HepG2 (cell line): ENCODE measurements around the gene CMTM3. TPM values are rescaled to one million over a fixed set of nuclear protein-coding genes. Genes with fewer than 3 reads are reported as not detected.

ENCODE experiments used
- ATAC-seq: fragments of 200-7000 bp; cut with Tn5 transposase; 3 replicates; pipeline ENCODE4 v1.9.1; 2020; ENCODE audit warnings: mild to moderate bottlenecking, moderate library complexity
- BruUV-seq: library from RNA; stranded (reverse); fragments of 400-500 nt; replicated peaks from 2 replicates; lab custom pipeline; 2021; lab: Mats Ljungman, UMichigan
- CTCF ChIA-PET: fragments of 300-600 bp; formaldehyde crosslinking; extraction: SDS; loops from one replicate; lab custom pipeline; 2021; ENCODE audit warnings: low total read pairs, inconsistent platforms, low intra/inter-chr PET ratio; lab: Yijun Ruan, JAX
- POLR2A ChIA-PET: fragments of 350-600 bp; sonication (Branson Sonifier 250); formaldehyde crosslinking; loops from one replicate; lab custom pipeline; 2020; ENCODE audit warnings: antibody characterized with exemption, inconsistent platforms; lab: Yijun Ruan, JAX
- DNase-seq: peaks from one replicate; pipeline ENCODE4 v3.0.0-alpha.2; 2015; ENCODE audit warnings: low spot score
- FAIRE-seq: peaks from 3 replicates; lab custom pipeline; 2011; peaks lifted over from hg19 to GRCh38; lab: Jason Lieb, UNC
- H2AFZ ChIP-seq: one replicate; pipeline ENCODE4 v1.6.1; 2011; ENCODE audit warnings: low read length, inconsistent platforms
- H3K27ac ChIP-seq: fragments of 300-600 bp; 3 replicates; pipeline ENCODE4 v1.8.0; 2011; ENCODE audit warnings: mixed run types, mild to moderate bottlenecking, mixed read lengths, low read length, inconsistent platforms; ENCODE audit not compliant: insufficient read depth; ENCODE audit errors: extremely low read length
- H3K27me3 ChIP-seq, 2 experiments: fragments of 200-600 bp in 1 of 2; 2 replicates in 1 of 2; 3 replicates in 1 of 2; pipeline versions ENCODE4 v1.6.0 to v1.8.0; 2011; ENCODE audit warnings: low read length in 2 of 2, mild to moderate bottlenecking in 2 of 2, moderate library complexity in 2 of 2, inconsistent platforms in 1 of 2; ENCODE audit not compliant: insufficient read depth in 2 of 2, control insufficient read depth in 1 of 2
- H3K36me3 ChIP-seq, 2 experiments: fragments of 200-600 bp in 1 of 2; replicated peaks in 1 of 2; 2 replicates in 1 of 2; 3 replicates in 1 of 2; pipeline versions ENCODE4 v1.5.1 to v1.8.0; 2011; ENCODE audit warnings: low read length in 2 of 2, inconsistent platforms in 1 of 2; ENCODE audit not compliant: insufficient read depth in 2 of 2, control insufficient read depth in 1 of 2
- H3K4me1 ChIP-seq: 2 replicates; pipeline ENCODE4 v1.5.1; 2012; ENCODE audit warnings: low read length, inconsistent platforms; ENCODE audit not compliant: insufficient read depth
- H3K4me2 ChIP-seq: 2 replicates; pipeline ENCODE4 v1.6.0; 2011; ENCODE audit warnings: low read depth, low read length, inconsistent platforms
- H3K4me3 ChIP-seq, 3 experiments: fragments of 200-600 bp in 1 of 3; sonication (generic), shearing (Covaris generic) in 1 of 3; replicated peaks in 1 of 3; 2 replicates each; pipeline ENCODE4 v1.5.1; 2011 to 2016; ENCODE audit warnings: low read length in 3 of 3, inconsistent platforms in 2 of 3, low read depth in 2 of 3, mild to moderate bottlenecking in 2 of 3, control low read depth in 1 of 3, mixed read lengths in 1 of 3; ENCODE audit not compliant: insufficient read depth in 1 of 3
- H3K79me2 ChIP-seq: one replicate; pipeline ENCODE4 v1.6.1; 2011; ENCODE audit warnings: low read length, inconsistent platforms; ENCODE audit not compliant: insufficient read depth
- H3K9ac ChIP-seq: 2 replicates; pipeline ENCODE4 v1.6.0; 2011; ENCODE audit warnings: mild to moderate bottlenecking, low read depth, low read length, inconsistent platforms; ENCODE audit not compliant: insufficient read depth
- H3K9me3 ChIP-seq: 2 replicates; pipeline ENCODE4 v1.5.1; 2012; ENCODE audit warnings: mild to moderate bottlenecking, low read length
- H4K20me1 ChIP-seq: 2 replicates; pipeline ENCODE4 v1.6.0; 2011; ENCODE audit warnings: inconsistent platforms, mild to moderate bottlenecking, low read length, moderate library complexity; ENCODE audit not compliant: insufficient read depth
- CEBPB ChIP-seq: IDR thresholded peaks from 2 replicates; pipeline ENCODE4 v1.6.1; 2011; ENCODE audit warnings: low read depth, low read length, improper control_type of control experiment, borderline replicate concordance
- KLF16 ChIP-seq, 2 experiments: sonication (generic) in 1 of 2; formaldehyde crosslinking in 1 of 2; IDR thresholded peaks; 2 replicates each; pipeline versions ENCODE4 v1.6.1 to v1.8.0; 2016 to 2023; ENCODE audit warnings: missing genetic modification reagents in 2 of 2, missing compliant biosample characterization in 1 of 2
- MXI1 ChIP-seq: IDR thresholded peaks from 3 replicates; pipeline ENCODE4 v1.6.1; 2012; ENCODE audit warnings: low read depth, low read length, inconsistent platforms, borderline replicate concordance
- NCOR1 ChIP-seq: fragments of 200-600 bp; sonication (generic); IDR thresholded peaks from 2 replicates; pipeline ENCODE4 v1.7.0; 2017; ENCODE audit warnings: antibody characterized with exemption, low read length, borderline replicate concordance
- TRIM24 ChIP-seq: sonication (generic); formaldehyde crosslinking; IDR thresholded peaks from 2 replicates; pipeline ENCODE4 v1.8.0; 2022; ENCODE audit warnings: mild to moderate bottlenecking, missing genetic modification reagents
- ZNF282 ChIP-seq: fragments of 450-650 bp; IDR thresholded peaks from 2 replicates; pipeline ENCODE4 v1.6.1; 2018; ENCODE audit not compliant: partially characterized antibody
- ZNF326 ChIP-seq: sonication (generic); formaldehyde crosslinking; IDR thresholded peaks from 2 replicates; pipeline ENCODE4 v1.4.0; 2020; ENCODE audit warnings: missing genetic modification reagents, borderline replicate concordance
- ZNF607 ChIP-seq: sonication (generic); formaldehyde crosslinking; IDR thresholded peaks from 2 replicates; pipeline ENCODE4 v1.5.1; 2020; ENCODE audit warnings: missing genetic modification reagents, mild to moderate bottlenecking, borderline replicate concordance
- ZNF790 ChIP-seq: sonication (generic); formaldehyde crosslinking; IDR thresholded peaks from 2 replicates; pipeline ENCODE4 v1.8.0; 2022; ENCODE audit warnings: missing genetic modification reagents, mild to moderate bottlenecking, borderline replicate concordance
- WGBS: methylation state at CpG from one replicate; pipeline ENCODE4 v1.1.6; 2017; ENCODE audit warnings: low lambda C conversion rate; 5-methylcytosine and 5-hydroxymethylcytosine counted together
- in situ Hi-C: cut with HindIII; loops from 2 replicates; pipeline ENCODE4 v1.10.0; 2017; ENCODE audit warnings: low pct_unique_long_range_greater_than_20kb; ENCODE audit not compliant: extremely low pct_ligation_motif_present
- intact Hi-C: fragments of 100-400 bp; cut with micrococcal nuclease; formaldehyde crosslinking; loops from one replicate; pipeline ENCODE4 v1.10.0; 2022; ENCODE audit not compliant: unreplicated experiment
- polyA plus RNA-seq, 8 experiments: library from polyadenylated mRNA; depleted of rRNA in 3 of 8; stranded (reverse) in 7 of 8; unstranded in 1 of 8; fragments of >200 nt; fragmentation: Illumina TruSeq in 4 of 8; extraction: Trizol in 4 of 8; gene quantifications; 2 replicates each; pipeline versions ENCODE4 v1.2.1 to v1.2.3, GENCODE V29; 2011 to 2016; ENCODE audit warnings: low read depth in 4 of 8, missing spikeins in 1 of 8, mixed read lengths in 1 of 8; ENCODE audit not compliant: insufficient read depth in 1 of 8
- total RNA-seq, 5 experiments: library from RNA; depleted of rRNA; stranded (reverse); fragments of >200 nt; fragmentation: Illumina TruSeq; extraction: Trizol; gene quantifications; 2 replicates each; pipeline ENCODE4 v1.2.3, GENCODE V29; 2016; ENCODE audit warnings: low read depth in 1 of 5
- TF ChIP-seq, protein P1 (sequence below): sonication (generic); formaldehyde crosslinking; IDR thresholded peaks from 2 replicates; pipeline ENCODE4 v1.4.0; 2020; ENCODE audit warnings: missing genetic modification reagents
- TF ChIP-seq, protein P2 (sequence below): sonication (generic); formaldehyde crosslinking; IDR thresholded peaks from 2 replicates; pipeline ENCODE4 v1.9.0; 2022; ENCODE audit warnings: low read depth, missing genetic modification reagents

CMTM3 gene
- total and polyA plus RNA-seq, 2 of the 13 experiments (the other 11 are each of a cell fraction or from before 2014, with no cell fraction given), result 29.2 to 48.7 TPM

DNA sequence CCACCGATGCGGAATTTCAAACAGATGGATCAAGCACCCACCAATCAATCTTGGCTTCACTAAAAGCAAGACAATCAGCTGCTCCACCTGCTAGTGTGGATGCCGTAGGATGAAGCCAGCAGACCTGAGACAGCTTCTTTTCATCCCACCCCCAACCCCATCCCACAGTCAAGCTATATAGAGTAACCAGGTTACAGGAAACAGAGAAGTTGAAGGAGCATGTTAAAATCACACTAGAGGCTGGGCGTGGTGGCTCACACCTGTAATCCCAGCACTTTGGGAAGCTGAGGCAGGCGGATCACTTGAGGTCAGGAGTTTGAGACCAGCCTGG is 54.3 kb downstream of the CMTM3 start:
- FAIRE-seq (no peak), ATAC-seq (no peak), DNase-seq (no peak)
- Histone ChIP-seq H3K27me3 (no peaks in the 10 kb centered on the region), H3K79me2 (no peaks in the 10 kb centered on the region), H3K4me3 (no peak overlapping the region), H3K9me3 (no peaks in the 10 kb centered on the region), H3K27ac (no peak overlapping the region), H3K36me3 (no peaks in the 10 kb centered on the region), H3K4me2 (no peak overlapping the region), H3K4me1 (peaks cover 37% of the 10 kb centered on the region), H2AFZ (no peak overlapping the region), H3K9ac (no peak overlapping the region), H4K20me1 (no peaks in the 10 kb centered on the region)
- 97% methylated on average over 5 of the region's 5 CpGs for WGBS
- intact Hi-C loops (no loop called here), in situ Hi-C loops (no loop called here)
- no TSS peak for BruUV-seq
- TF ChIP-seq ZNF326 (CRISPR knock-in tag), result no peak
- TF ChIP-seq ZNF790 (CRISPR knock-in tag), result no peak
- no peak for TF ChIP-seq TRIM24 (CRISPR knock-in tag)
- TF ChIP-seq, protein P1, sequence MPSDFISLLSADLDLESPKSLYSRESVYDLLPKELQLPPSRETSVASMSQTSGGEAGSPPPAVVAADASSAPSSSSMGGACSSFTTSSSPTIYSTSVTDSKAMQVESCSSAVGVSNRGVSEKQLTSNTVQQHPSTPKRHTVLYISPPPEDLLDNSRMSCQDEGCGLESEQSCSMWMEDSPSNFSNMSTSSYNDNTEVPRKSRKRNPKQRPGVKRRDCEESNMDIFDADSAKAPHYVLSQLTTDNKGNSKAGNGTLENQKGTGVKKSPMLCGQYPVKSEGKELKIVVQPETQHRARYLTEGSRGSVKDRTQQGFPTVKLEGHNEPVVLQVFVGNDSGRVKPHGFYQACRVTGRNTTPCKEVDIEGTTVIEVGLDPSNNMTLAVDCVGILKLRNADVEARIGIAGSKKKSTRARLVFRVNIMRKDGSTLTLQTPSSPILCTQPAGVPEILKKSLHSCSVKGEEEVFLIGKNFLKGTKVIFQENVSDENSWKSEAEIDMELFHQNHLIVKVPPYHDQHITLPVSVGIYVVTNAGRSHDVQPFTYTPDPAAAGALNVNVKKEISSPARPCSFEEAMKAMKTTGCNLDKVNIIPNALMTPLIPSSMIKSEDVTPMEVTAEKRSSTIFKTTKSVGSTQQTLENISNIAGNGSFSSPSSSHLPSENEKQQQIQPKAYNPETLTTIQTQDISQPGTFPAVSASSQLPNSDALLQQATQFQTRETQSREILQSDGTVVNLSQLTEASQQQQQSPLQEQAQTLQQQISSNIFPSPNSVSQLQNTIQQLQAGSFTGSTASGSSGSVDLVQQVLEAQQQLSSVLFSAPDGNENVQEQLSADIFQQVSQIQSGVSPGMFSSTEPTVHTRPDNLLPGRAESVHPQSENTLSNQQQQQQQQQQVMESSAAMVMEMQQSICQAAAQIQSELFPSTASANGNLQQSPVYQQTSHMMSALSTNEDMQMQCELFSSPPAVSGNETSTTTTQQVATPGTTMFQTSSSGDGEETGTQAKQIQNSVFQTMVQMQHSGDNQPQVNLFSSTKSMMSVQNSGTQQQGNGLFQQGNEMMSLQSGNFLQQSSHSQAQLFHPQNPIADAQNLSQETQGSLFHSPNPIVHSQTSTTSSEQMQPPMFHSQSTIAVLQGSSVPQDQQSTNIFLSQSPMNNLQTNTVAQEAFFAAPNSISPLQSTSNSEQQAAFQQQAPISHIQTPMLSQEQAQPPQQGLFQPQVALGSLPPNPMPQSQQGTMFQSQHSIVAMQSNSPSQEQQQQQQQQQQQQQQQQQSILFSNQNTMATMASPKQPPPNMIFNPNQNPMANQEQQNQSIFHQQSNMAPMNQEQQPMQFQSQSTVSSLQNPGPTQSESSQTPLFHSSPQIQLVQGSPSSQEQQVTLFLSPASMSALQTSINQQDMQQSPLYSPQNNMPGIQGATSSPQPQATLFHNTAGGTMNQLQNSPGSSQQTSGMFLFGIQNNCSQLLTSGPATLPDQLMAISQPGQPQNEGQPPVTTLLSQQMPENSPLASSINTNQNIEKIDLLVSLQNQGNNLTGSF (CRISPR knock-in tag), result no peak
- no peak for TF ChIP-seq ZNF607
- no peak for TF ChIP-seq KLF16 (CRISPR knock-in tag; IDR thresholded peaks at IDR 0.05)
- TF ChIP-seq MXI1, result no peak
- TF ChIP-seq CEBPB, result no peak
- no peak for TF ChIP-seq ZNF282
- no peak for TF ChIP-seq NCOR1
- TF ChIP-seq, protein P2, sequence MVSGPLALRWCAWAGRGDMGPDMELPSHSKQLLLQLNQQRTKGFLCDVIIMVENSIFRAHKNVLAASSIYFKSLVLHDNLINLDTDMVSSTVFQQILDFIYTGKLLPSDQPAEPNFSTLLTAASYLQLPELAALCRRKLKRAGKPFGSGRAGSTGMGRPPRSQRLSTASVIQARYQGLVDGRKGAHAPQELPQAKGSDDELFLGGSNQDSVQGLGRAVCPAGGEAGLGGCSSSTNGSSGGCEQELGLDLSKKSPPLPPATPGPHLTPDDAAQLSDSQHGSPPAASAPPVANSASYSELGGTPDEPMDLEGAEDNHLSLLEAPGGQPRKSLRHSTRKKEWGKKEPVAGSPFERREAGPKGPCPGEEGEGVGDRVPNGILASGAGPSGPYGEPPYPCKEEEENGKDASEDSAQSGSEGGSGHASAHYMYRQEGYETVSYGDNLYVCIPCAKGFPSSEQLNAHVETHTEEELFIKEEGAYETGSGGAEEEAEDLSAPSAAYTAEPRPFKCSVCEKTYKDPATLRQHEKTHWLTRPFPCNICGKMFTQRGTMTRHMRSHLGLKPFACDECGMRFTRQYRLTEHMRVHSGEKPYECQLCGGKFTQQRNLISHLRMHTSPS, result no peak
- ChIA-PET POLR2A (no interaction called here), CTCF (no interaction called here)
